Measurements from ENCODE around the gene CBFA2T2.

- TF ChIP-seq, protein P1, sequence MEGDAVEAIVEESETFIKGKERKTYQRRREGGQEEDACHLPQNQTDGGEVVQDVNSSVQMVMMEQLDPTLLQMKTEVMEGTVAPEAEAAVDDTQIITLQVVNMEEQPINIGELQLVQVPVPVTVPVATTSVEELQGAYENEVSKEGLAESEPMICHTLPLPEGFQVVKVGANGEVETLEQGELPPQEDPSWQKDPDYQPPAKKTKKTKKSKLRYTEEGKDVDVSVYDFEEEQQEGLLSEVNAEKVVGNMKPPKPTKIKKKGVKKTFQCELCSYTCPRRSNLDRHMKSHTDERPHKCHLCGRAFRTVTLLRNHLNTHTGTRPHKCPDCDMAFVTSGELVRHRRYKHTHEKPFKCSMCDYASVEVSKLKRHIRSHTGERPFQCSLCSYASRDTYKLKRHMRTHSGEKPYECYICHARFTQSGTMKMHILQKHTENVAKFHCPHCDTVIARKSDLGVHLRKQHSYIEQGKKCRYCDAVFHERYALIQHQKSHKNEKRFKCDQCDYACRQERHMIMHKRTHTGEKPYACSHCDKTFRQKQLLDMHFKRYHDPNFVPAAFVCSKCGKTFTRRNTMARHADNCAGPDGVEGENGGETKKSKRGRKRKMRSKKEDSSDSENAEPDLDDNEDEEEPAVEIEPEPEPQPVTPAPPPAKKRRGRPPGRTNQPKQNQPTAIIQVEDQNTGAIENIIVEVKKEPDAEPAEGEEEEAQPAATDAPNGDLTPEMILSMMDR (conservative IDR thresholded peaks at IDR 0.05; ENCODE audit: low read length) = no peak
- no peak for TF ChIP-seq EZH2phosphoT487 (IDR thresholded peaks at IDR 0.05; ENCODE audit: borderline replicate concordance)
These were observed 159.3 kb downstream of the CBFA2T2 start for GRCh38 chr20:33649201-33649681.

Measured in Loucy (cell line).